Stimulated activated CD4-positive, alpha-beta T cell treated with anti-CD3 and anti-CD28 coated beads, TNF-alpha, amount 100 ng/mL, for 48 hours (primary cell): ENCODE data around the gene ADI1.

Experiments
- DNase-seq, 3 donors: peaks; one replicate each; pipeline ENCODE4 v3.0.0-alpha.2; 2020; ENCODE audit warnings: low read depth in 3 of 3

Gene ADI1

GRCh38 chr2:3447789-3448317, 71.5 kb downstream of the ADI1 start:
- no peak for DNase-seq
